Spleen (tissue), 3 donors: ENCODE results near the gene PCSK4.

Experiments used
- POLR2A ChIP-seq, 3 donors: fragments of 450-650 bp; IDR thresholded peaks; one replicate each; pipeline ENCODE4 v1.5.1; 2017; ENCODE audit warnings: antibody characterized with exemption in 3 of 3, mild to moderate bottlenecking in 1 of 3
- POLR2AphosphoS5 ChIP-seq, 3 donors: sonication (generic); formaldehyde crosslinking; IDR thresholded peaks; one replicate each; pipeline ENCODE4 v1.5.1; 2017; ENCODE audit warnings: antibody characterized with exemption in 3 of 3

DNA sequence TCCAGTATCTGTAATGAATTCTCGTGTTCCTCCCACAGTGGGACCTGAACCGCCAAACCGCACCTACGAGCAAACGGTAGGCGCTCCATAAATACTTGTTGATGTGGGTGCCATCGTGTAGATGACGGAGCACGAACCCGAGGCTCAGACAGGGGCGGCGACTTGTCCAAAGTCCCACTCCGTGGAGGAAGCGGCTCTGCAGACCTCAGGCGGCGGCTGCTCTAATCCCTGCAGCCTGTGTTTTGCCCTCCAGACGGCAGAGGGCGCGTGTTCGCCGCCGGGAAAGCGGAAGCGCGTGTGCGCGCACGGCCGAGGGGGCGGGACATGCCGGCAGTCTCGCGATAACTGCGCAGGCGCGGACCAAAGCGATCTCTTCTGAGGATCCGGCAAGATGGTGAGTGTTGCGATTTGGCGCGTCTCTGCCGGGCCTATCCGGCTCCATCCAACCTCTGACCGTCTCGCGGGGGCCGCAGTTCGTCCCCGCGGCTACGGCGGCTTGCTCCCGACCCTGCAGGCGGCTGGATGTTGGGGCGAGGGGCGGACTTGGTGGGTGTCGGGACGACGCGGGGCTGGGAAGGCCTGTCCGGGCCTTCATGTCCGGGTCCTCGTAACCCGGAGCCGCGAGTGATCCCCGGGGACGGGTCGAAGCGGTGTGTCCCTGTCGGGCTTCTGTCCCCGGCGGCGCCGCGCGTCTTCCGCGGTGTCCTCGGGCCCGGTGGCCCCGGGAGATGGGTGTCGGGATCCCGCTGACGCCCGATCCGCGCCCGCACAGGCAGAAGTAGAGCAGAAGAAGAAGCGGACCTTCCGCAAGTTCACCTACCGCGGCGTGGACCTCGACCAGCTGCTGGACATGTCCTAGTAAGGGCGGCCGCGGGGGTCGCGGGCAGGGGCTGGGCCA lies 51.9 kb downstream of the PCSK4 start, which contains the start of gene RPS15:
- peak; percentile 50 to 73 (median 61) for TF ChIP-seq POLR2A (IDR thresholded peaks at IDR 0.05)
- TF ChIP-seq POLR2AphosphoS5 (IDR thresholded peaks at IDR 0.05): peak; percentile 98 to 99 (median 99)
